ENCODE data around the gene MAMLD1.

- no peak for TF ChIP-seq CTCF (IDR thresholded peaks at IDR 0.05; ENCODE audit: extremely low read depth in 1 of 2, insufficient read depth in 1 of 2, low read depth in 1 of 2, low read length in 2 of 2)
- TF ChIP-seq MAX (IDR thresholded peaks at IDR 0.05; ENCODE audit: insufficient read depth, insufficient read length), result no peak
- TF ChIP-seq MYC (IDR thresholded peaks at IDR 0.05; ENCODE audit: low read depth, low read length), result no peak
- no peak for TF ChIP-seq EZH2 (IDR thresholded peaks at IDR 0.05; ENCODE audit: borderline replicate concordance, low read depth, low read length, severe bottlenecking)
- no peak for TF ChIP-seq POLR2AphosphoS5 (IDR thresholded peaks at IDR 0.05; ENCODE audit: insufficient read depth, low read depth, low read length)
Observed at GRCh38 chrX:150525061-150525919, 162.2 kb downstream of the MAMLD1 start.

Measured in endothelial cell of umbilical vein (primary cell).